ENCODE results near the gene KRT7.
A peak's percentile ranks its signal among the peaks of the same experiment; 100 is the strongest.

KRT7 gene

GRCh38 chr12:52232674-52233461 is at the start of gene KRT7:
TSS of gene KRT7 (plus strand) at chr12:52233243. CDS start at chr12:52233297, 54 bp downstream.
- DNase-seq (ENCODE audit: low read depth): no peak

GRCh38 chr12:52183544-52183910 is 49.5 kb upstream of the KRT7 start:
- DNase-seq (ENCODE audit: low read depth): no peak

GRCh38 chr12:52183971-52184370 is 49.1 kb upstream of the KRT7 start:
- DNase-seq (ENCODE audit: low read depth): no peak

DNA sequence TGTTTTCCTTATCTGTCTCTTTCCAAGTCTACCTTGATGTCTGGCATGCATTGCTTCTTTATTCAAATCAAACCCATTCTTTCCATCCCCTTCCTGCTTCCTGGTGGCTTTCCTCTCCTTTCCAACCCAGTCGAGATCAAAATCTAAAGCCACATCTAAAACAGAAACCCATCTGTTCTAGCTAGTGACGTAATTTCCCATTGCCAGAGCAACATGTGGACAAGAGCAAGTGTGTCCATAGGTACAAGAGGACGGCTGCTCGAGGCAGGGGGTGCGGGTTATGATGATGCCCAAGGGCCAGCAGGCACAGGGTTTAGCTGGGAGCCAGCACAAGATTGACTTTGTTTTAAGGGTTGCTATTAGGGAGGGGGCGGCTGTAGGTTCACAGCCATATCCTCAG is 48.2 kb upstream of the KRT7 start:
- no peak for DNase-seq (ENCODE audit: low read depth)

GRCh38 chr12:52185400-52185967 is 47.6 kb upstream of the KRT7 start:
- DNase-seq (ENCODE audit: low read depth): no peak

DNA sequence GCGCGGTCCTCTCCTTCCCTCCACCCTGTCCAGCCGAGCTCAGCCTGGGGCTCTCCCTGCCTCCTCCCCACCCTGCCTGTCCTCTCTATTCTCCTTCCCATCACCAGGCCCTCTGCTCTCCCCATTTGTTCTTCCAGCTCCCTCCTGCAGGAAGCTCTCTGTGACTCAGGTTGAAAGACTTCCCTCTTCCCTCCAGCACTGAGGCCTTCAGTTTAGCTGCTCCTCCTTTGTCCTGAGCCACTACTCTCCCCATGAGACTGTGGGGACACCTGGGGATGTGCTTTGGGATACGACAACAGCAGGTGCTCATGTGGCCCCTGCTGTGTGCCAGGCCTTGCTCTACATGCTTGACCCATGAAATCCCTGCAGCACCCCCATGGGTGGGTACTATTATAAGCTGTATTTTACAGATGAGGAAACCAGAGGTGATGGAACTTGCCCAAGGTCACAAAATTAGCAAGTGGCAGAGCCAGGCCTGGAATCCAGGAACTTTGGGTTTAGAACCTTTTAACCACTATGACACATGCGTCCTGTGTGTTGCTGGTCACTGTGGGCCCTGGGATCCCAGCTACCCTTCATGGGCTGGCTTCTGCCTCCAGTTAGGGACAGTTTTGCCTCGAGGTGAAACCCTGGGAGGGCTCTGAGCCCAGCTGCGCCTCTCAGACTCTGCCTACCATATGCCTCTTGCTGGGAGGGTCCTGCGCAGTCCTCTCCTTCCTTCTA is 46.8 kb upstream of the KRT7 start:
- DNase-seq (ENCODE audit: low read depth): no peak

DNA sequence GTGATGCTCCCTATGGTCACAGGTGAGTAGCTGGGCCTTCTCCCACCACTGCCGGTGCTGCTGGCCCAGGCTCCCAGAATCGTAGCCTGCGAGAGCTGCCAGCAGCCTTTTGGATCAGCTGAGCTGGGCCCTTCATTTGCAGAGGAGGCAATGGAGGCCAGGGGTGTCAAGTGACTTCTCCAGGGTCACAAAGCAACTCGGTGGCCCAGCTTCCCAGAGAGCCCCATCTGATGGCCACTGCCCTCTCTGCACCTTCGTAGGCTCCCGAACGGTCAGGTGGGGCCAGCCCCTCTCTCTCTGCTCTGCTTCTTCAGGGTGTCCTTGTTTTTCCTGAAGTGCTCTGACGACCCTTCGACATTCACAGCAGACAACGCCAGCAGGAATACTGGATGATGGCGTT is 45.8 kb upstream of the KRT7 start:
- DNase-seq (ENCODE audit: low read depth): no peak

- no peak for DNase-seq (ENCODE audit: low read depth)
Measured at GRCh38 chr12:52187640-52188039, 45.4 kb upstream of the KRT7 start.

- DNase-seq (ENCODE audit: low read depth): no peak
Measured at GRCh38 chr12:52188658-52189057, 44.4 kb upstream of the KRT7 start.

DNA sequence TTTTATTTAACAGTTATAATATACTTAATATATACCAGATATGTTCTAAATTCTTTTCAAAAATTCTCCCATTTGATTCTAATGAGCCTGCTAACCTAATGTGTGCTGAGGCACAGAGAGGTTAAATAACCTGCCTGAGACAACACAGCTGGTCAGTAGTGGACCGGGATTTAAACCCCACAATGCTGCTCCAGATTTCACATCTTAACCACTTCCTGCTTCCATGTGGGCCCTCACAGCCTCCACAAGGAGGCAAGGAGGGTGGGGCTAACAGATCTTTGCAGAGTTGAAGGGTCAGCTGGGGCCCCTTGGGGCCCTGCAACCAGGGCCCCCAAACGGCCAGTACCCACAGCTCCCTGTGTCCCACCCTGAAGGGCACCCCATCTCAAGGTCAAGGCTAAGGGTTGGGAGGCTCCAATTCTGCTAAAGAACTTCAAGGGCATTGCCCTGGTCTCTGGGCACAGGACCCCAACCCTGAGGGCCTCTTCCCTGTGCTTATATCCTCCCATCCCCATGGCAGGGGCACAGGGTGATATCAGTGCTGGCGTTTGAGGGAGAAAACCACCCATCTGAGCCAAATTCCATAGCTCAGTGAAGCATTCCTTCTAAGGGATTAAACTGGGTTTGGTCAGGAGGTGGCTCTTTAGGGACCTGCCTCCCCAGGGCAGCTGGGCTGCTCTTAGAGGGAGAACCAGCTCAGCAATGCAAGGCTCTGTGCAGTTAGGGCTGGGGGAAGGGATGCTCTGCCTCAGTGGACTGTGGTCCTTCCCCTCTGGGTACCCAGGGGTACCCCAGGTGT is 43.5 kb upstream of the KRT7 start:
- DNase-seq (ENCODE audit: low read depth): no peak

GRCh38 chr12:52190860-52191729 is 41.9 kb upstream of the KRT7 start:
- no peak for DNase-seq (ENCODE audit: low read depth)

GRCh38 chr12:52191841-52192791 is 40.9 kb upstream of the KRT7 start, which contains the start of gene KRT80:
TSS of gene KRT80 (minus strand) at chr12:52192014. CDS start at chr12:52191902, 112 bp downstream.
- DNase-seq (ENCODE audit: low read depth): peak; percentile 7

DNA sequence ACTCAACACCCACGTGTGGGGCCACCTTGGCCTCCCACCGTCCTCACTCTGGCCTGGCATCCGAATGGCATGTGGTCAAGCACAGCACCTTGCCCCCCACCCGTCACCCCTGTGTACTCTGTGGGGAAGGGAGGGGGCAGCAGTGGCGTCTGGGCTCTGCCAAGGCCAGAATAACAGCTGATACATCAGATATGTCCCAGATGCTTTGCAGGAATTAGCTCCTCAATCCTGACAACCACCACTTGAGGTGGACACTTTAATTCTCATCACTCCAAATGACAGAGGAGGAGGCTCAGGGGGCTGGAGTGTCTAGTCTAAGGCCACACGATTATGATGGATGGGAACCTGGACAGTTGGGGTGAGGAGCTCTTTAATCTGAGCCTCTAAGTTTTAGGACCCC is 39.5 kb upstream of the KRT7 start:
- DNase-seq (ENCODE audit: low read depth): no peak

GRCh38 chr12:52193991-52194390 is 39.1 kb upstream of the KRT7 start:
- no peak for DNase-seq (ENCODE audit: low read depth)

DNA sequence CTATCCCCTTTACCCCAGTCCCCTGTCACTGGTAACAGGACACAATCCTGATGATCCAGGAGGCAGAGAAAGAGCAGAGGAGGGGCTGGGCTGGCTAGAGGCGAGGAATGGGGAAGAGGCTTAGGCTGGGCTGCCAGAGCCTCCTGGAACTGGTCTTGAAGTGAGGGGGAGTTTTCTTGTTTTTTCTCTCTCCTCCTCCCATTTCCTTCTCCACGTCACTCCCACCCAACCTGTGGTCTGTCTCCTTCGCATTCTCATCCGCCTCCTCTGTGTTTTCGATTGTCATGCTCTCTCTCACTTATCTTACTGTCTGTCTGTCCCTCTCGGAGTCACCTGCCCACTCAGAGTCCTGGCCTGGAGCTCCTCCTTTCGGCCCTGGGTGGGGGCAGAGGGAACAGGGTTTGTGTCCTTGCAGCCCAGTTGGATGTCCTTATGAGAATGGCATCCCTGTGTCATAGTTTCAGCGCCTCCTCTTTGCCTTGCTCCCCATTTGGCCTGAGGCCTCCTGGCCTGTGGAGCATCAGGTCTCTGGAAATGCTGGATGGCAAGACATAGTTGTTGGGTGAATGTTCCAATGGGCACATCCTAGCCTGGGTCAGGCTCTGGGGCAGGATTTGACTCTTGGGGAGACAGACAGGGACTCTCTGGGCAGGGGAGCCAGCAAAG is 37.8 kb upstream of the KRT7 start:
- DNase-seq (ENCODE audit: low read depth): no peak

GRCh38 chr12:52197371-52198231 is 35.4 kb upstream of the KRT7 start:
- no peak for DNase-seq (ENCODE audit: low read depth)

- DNase-seq (ENCODE audit: low read depth): no peak
Measured at GRCh38 chr12:52198454-52199215, 34.4 kb upstream of the KRT7 start.

Measured in activated T-cell treated with anti-CD3 and anti-CD28 coated beads for 24 hours (primary cell).